Naive B cell (primary cell): Measurements from ENCODE around the gene SH3BP5. TPM values are rescaled to one million over a fixed set of nuclear protein-coding genes. Genes with fewer than 3 reads are reported as not detected.

Experiments
- ATAC-seq, 2 donors: fragments of 150-1000 bp; cut with Tn5 transposase; 2 replicates each; pipeline ENCODE4 v1.10.0; 2021; ENCODE audit warnings: low read depth in 2 of 2, mild to moderate bottlenecking in 2 of 2, moderate library complexity in 2 of 2
- DNase-seq: peaks from one replicate; pipeline ENCODE4 v3.0.0; 2022
- H3K27ac Mint-ChIP-seq, 6 donors: one replicate each; pipeline ENCODE4 v1.8.0; 2020 to 2022; ENCODE audit warnings: mild to moderate bottlenecking in 6 of 6, mixed read lengths in 6 of 6, moderate library complexity in 5 of 6, inconsistent platforms in 2 of 6
- H3K27me3 Mint-ChIP-seq, 3 donors: one replicate each; pipeline ENCODE4 v1.8.0; 2021 to 2022; ENCODE audit warnings: mixed read lengths in 3 of 3, mild to moderate bottlenecking in 1 of 3
- H3K36me3 Mint-ChIP-seq, 2 donors: one replicate each; pipeline ENCODE4 v1.8.0; 2020 to 2022; ENCODE audit warnings: mixed read lengths in 2 of 2, inconsistent platforms in 1 of 2, mild to moderate bottlenecking in 1 of 2
- H3K4me1 Mint-ChIP-seq, 3 donors: one replicate each; pipeline ENCODE4 v1.8.0; 2020 to 2022; ENCODE audit warnings: mixed read lengths in 3 of 3, inconsistent platforms in 1 of 3, mild to moderate bottlenecking in 1 of 3, moderate library complexity in 1 of 3
- H3K4me3 Mint-ChIP-seq, 8 donors: one replicate each; pipeline ENCODE4 v1.8.0; 2020 to 2022; ENCODE audit warnings: mild to moderate bottlenecking in 8 of 8, mixed read lengths in 8 of 8, moderate library complexity in 8 of 8, inconsistent platforms in 2 of 8
- H3K9me3 Mint-ChIP-seq, 7 donors: one replicate each; pipeline ENCODE4 v1.8.0; 2020 to 2022; ENCODE audit warnings: mixed read lengths in 7 of 7, mild to moderate bottlenecking in 5 of 7, inconsistent platforms in 2 of 7, moderate library complexity in 1 of 7
- polyA plus RNA-seq, 6 donors: library from polyadenylated mRNA; unstranded; fragments of 300-500 nt; fragmentation: Illumina TruSeq; gene quantifications; one replicate each; pipeline ENCODE4 v1.2.3, GENCODE V29; 2021; ENCODE audit warnings: low read depth in 6 of 6

The SH3BP5 gene
- polyA plus RNA-seq, 6 donors from 2014 or later: 71.3 to 177 (median 131) TPM

DNA sequence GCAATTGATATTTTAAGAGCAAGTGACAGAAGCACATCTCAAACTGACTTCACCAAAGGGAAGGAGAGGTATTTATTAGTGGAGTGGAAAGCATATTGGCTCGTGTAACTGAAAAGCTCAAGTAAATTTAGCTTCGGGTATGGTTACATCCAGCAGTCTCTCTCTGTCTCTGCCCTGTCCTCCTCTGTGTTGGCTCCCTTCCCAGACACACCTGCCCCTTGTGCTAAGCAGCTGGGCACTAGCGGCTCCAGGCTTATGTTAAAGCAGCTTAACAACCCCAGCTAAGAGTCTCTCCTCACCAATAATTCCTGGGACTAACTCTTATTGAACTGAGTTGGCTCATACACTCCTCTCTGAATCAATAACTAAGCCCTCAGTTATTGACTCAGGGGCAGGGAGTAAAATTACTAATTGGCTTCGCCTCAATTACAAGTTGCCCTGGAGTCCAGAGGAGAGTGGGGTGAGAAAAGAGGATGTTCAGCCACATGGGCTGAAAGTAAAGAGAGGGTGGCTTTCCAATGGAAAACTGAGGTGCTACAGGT lies 12.8 kb upstream of the SH3BP5 start:
- Mint-ChIP-seq H3K4me3 (peak overlapping the region; percentile 24 to 88 (median 66)), H3K27ac (peak overlapping the region; percentile 94 to 99 (median 98)), H3K36me3 (peaks cover 0 to 3% of the 10 kb centered on the region in 2 donors), H3K4me1 (peaks cover 71 to 89% (median 83%) of the 10 kb centered on the region in 3 donors), H3K9me3 (peaks cover 0 to 14% (median 4%) of the 10 kb centered on the region in 7 donors), H3K27me3 (no peaks in the 10 kb centered on the region)
- ATAC-seq: peak; percentile 3 to 6
- no peak for DNase-seq

DNA sequence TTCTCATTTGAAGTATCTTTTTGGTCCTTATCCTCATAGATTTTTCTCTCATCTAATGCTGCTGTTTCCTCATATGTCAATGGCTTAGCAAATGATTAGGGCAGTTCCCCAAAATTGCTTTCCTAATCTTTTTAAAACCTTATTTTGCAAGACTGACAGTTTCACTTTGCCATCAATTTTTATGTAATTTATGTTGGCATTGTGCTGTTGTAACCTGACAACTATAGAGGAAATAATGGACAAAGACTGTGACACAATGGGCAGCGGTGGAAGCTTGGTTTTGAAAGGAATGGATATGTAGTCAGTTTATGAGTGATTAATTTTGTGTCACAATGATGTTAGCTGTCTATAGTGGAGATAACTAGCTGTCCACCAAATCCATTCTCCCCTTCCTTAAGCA lies 10.6 kb upstream of the SH3BP5 start:
- Mint-ChIP-seq H3K27me3 (no peaks in the 10 kb centered on the region), H3K9me3 (peaks cover 0 to 5% (median 0%) of the 10 kb centered on the region in 7 donors), H3K4me3 (peak overlapping the region in 1 of 8 donors; percentile 66), H3K4me1 (peaks cover 77 to 92% (median 91%) of the 10 kb centered on the region in 3 donors), H3K36me3 (no peaks in the 10 kb centered on the region), H3K27ac (peak overlapping the region in 2 of 6 donors; percentile 87 to 98)
- DNase-seq (no peak), ATAC-seq (no peak)

DNA sequence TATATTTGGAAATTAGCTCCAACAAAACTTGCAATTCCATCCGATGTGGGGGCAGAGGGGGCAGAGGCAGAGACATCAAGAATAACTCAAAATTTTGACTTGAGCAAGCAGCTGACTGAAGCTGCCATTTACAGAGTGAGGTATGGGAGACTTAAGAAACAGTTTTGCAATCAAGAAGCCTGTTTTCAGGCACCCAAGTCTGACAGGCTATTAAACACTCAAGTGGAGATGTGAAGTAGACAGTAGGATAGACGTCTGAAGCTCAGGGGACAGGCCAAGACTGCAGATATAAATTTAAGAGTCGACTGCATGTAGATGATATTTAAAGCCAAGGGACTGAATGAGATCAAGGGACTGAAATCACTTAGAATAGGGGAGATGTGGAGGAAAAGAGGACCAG lies 9.9 kb upstream of the SH3BP5 start:
- Mint-ChIP-seq H3K4me3 (peak overlapping the region in 1 of 8 donors; percentile 10), H3K27me3 (no peaks in the 10 kb centered on the region), H3K4me1 (peaks cover 72 to 87% (median 84%) of the 10 kb centered on the region in 3 donors), H3K9me3 (peaks cover 0 to 5% (median 0%) of the 10 kb centered on the region in 7 donors), H3K36me3 (no peaks in the 10 kb centered on the region), H3K27ac (peak overlapping the region; percentile 52 to 98 (median 80))
- no peak for DNase-seq
- ATAC-seq: no peak

DNA sequence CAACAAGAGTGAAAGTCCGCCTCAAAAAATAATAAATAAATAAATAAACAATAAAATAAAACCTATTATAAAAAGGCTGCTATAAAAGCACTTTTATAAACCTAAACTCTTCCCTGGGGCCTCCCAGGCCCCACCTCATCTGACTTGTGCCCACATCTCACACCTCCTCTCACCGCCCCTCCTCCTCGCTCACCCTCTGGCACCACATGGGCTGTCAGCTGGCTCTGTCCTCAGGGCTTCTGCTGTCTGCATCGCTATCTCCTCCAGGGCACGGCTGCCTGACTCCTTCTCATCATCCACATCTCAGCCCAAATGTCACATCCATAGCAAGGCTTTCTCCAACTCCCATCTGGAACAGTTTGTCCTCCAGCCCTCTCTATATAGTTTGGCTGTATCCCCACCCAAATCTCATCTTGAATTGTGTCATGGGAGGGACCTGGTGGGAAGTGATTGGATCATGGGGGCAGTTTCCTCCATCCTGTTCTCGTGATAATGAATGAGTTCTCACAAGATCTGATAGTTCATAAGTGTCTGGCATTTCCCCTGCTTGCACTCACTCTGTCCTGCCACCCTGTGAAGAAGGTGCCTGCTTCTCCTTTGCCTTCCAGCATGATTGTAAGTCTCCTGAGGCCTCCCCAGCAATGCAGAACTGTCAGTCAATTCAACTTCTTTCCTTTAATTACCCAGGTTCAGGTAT lies 8.8 kb upstream of the SH3BP5 start:
- H3K9me3 Mint-ChIP-seq: peaks cover 0 to 5% (median 0%) of the 10 kb centered on the region in 7 donors
- no peaks in the 10 kb centered on the region for H3K36me3 Mint-ChIP-seq
- DNase-seq: no peak
- no peaks in the 10 kb centered on the region for H3K27me3 Mint-ChIP-seq
- peaks cover 66 to 82% (median 79%) of the 10 kb centered on the region in 3 donors for H3K4me1 Mint-ChIP-seq
- H3K27ac Mint-ChIP-seq: peak overlapping the region; percentile 3 to 98 (median 86)
- no peak for ATAC-seq
- peak overlapping the region; percentile 0 to 79 (median 47) for H3K4me3 Mint-ChIP-seq

DNA sequence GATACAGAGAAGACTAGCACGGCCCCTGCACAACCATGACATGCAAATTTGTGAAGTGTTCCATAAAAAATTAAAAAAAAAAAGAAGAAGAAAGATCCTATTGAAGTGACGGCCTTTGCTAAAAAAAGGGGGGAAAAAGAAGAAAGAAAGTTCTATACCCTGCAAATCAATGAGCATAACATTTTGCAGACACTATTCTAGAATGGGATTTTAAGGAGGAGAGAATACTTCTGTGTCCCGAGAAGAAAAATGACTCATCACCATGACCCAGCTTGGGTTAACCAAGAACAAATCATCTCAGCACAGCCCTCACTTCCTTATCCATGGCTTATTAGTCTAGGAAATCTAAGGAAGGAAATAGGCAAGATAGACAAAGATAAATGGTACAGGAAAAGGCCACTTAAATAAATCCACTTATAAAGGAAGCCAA lies 7.4 kb upstream of the SH3BP5 start:
- DNase-seq (no peak), ATAC-seq (no peak)
- no peaks in the 10 kb centered on the region for H3K27me3 Mint-ChIP-seq
- H3K9me3 Mint-ChIP-seq: peaks cover 0 to 5% (median 0%) of the 10 kb centered on the region in 7 donors
- peak overlapping the region; percentile 23 to 75 (median 62) for H3K4me3 Mint-ChIP-seq
- H3K27ac Mint-ChIP-seq: peak overlapping the region in 2 of 6 donors; percentile 28 to 82
- peaks cover 58 to 74% (median 71%) of the 10 kb centered on the region in 3 donors for H3K4me1 Mint-ChIP-seq
- H3K36me3 Mint-ChIP-seq: no peaks in the 10 kb centered on the region

DNA sequence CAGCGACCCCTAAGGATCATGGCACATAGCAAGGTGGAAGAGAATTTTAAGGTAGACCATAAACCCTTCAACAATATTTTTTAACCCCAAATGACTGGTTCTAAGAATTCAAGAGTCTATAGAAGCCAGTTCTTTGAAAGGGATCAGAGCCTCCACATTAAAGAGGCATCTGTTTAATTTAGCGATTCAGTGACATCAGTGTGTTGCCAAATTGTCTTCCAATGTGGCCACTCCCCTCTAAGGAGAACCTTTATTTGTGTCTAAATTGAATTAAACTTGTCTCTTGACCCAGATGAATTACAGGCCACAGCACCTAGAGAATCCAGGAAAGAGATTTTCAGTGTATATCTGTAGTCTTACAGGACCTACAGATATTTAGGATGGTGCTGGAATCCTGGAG lies 6.6 kb upstream of the SH3BP5 start:
- Mint-ChIP-seq H3K27ac (peak overlapping the region in 5 of 6 donors; percentile 36 to 80 (median 63)), H3K4me1 (peaks cover 50 to 69% (median 63%) of the 10 kb centered on the region in 3 donors)

DNA sequence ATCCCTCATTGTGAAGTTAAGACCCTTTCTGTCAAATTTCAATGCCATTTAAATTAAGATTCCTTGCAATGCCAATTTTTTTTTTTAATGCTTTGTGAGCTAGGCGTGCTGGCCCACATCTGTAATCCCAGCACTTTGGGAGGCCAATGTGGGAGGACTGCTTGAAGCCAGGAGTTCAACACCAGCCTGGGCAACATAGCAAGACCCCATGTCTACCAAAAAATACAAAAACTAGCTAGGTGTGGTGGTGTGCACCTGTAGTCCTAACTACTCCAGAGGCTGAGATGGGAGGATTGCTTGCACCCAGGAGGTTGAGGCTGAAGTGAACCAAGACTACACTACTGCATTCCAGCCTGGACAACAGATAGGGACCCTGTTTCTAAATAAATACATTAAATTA lies 5.6 kb upstream of the SH3BP5 start:
- H3K4me1 Mint-ChIP-seq: peaks cover 44 to 70% (median 57%) of the 10 kb centered on the region in 3 donors
- peaks cover 0 to 5% (median 0%) of the 10 kb centered on the region in 7 donors for H3K9me3 Mint-ChIP-seq
- DNase-seq: no peak
- no peaks in the 10 kb centered on the region for H3K27me3 Mint-ChIP-seq
- no peak overlapping the region for H3K27ac Mint-ChIP-seq
- no peak for ATAC-seq
- no peaks in the 10 kb centered on the region for H3K36me3 Mint-ChIP-seq
- H3K4me3 Mint-ChIP-seq: peak overlapping the region in 3 of 8 donors; percentile 5 to 59 (median 47)

More for the DNA sequence above, 6.6 kb upstream of the SH3BP5 start:
- Mint-ChIP-seq H3K36me3 (no peaks in the 10 kb centered on the region), H3K9me3 (peaks cover 0 to 5% (median 0%) of the 10 kb centered on the region in 7 donors), H3K4me3 (peak overlapping the region; percentile 31 to 83 (median 56)), H3K27me3 (no peaks in the 10 kb centered on the region)
- no peak for ATAC-seq
- DNase-seq: no peak

DNA sequence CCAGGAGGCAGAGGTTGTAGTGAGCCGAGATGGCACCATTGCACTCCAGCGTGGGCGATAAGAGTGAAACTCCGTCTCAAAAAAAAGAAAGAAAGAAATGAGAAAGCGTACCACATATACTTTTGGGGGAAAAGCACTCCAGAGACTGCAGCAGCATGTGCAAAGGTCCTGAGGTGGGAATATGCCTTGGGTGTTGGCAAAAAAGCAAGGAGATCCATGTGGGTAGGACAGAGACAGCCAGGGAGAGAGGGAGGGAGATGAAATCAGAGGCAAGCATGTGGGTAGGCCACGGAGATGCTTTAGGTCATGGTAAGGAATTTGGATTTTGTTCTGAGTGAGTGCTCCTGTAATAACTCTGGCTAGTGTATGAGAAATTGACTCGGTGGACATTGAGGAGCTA lies 3.7 kb upstream of the SH3BP5 start:
- Mint-ChIP-seq H3K27me3 (no peaks in the 10 kb centered on the region), H3K4me1 (peaks cover 38 to 65% (median 51%) of the 10 kb centered on the region in 3 donors), H3K9me3 (no peaks in the 10 kb centered on the region), H3K27ac (peak overlapping the region in 1 of 6 donors; percentile 44), H3K4me3 (peak overlapping the region in 3 of 8 donors; percentile 23 to 70 (median 48)), H3K36me3 (no peaks in the 10 kb centered on the region)
- ATAC-seq: no peak
- DNase-seq: no peak

DNA sequence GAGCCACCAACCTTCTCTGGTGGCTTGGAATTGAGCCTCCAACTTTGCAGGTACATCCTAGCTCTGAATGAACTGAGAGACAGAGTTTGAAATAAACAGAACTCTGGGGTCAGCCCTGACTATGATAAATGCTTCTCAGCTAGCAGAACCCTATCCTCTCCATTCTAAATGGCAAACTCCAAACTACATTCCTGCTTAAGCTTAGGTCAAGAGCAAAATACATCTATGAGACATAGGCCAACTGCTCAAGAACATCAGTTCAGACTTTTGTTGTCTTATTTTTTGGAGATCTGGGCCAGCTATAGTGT lies 1.5 kb upstream of the SH3BP5 start:
- Mint-ChIP-seq H3K36me3 (peaks cover 8% of the 10 kb centered on the region in 2 donors), H3K9me3 (no peaks in the 10 kb centered on the region), H3K4me3 (peak overlapping the region in 5 of 8 donors; percentile 25 to 99 (median 97)), H3K4me1 (peaks cover 46 to 68% (median 52%) of the 10 kb centered on the region in 3 donors), H3K27me3 (no peaks in the 10 kb centered on the region), H3K27ac (peak overlapping the region in 1 of 6 donors; percentile 26)
- no peak for DNase-seq
- no peak for ATAC-seq

DNA sequence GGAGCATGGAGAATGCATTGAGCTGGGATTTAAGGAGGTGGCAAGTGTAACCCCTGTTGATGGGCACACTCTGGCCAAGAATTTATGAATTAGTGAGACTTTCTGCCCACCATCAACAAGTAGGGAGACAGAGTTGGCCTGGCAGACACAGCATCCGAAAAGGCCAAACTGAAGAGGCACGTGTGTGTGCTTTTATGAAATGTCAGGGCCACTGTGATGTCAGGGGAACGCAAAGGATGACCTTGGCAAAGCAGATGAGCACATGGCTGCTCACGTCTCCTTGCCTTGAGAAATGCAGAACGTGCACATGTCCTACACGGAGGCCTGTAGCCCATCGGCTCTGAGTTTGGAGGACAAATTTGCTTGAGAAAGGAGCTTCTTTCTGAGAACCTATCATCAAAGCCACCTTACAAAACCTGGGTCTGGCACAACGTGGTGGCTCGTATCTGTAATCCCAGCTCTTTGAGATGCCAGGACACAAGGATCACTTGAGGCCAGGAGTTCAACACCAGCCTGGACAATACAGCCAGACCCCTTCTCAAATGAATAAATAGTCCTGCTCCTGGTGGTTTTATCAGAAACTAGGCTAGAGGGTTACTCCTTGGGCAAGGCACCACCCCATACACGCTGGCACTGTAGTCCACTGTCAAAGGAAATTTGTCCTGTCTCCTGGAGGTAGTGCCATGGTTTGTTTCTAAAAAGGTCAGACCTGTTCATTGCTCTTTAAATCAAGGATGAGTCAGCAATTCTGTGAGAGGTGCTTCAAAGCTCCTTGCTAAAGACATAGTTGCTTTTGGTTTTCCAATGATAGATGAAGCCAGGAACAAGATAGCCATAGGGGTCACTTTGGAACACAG lies 941 bp upstream of the SH3BP5 start:
- H3K27ac Mint-ChIP-seq: peak overlapping the region; percentile 89 to 99 (median 96)
- no peaks in the 10 kb centered on the region for H3K9me3 Mint-ChIP-seq
- no peak for DNase-seq
- H3K4me1 Mint-ChIP-seq: peaks cover 46 to 68% (median 52%) of the 10 kb centered on the region in 3 donors
- no peaks in the 10 kb centered on the region for H3K27me3 Mint-ChIP-seq
- peak overlapping the region; percentile 95 to 99 (median 97) for H3K4me3 Mint-ChIP-seq
- H3K36me3 Mint-ChIP-seq: peaks cover 10 to 14% of the 10 kb centered on the region in 2 donors
- ATAC-seq: no peak

DNA sequence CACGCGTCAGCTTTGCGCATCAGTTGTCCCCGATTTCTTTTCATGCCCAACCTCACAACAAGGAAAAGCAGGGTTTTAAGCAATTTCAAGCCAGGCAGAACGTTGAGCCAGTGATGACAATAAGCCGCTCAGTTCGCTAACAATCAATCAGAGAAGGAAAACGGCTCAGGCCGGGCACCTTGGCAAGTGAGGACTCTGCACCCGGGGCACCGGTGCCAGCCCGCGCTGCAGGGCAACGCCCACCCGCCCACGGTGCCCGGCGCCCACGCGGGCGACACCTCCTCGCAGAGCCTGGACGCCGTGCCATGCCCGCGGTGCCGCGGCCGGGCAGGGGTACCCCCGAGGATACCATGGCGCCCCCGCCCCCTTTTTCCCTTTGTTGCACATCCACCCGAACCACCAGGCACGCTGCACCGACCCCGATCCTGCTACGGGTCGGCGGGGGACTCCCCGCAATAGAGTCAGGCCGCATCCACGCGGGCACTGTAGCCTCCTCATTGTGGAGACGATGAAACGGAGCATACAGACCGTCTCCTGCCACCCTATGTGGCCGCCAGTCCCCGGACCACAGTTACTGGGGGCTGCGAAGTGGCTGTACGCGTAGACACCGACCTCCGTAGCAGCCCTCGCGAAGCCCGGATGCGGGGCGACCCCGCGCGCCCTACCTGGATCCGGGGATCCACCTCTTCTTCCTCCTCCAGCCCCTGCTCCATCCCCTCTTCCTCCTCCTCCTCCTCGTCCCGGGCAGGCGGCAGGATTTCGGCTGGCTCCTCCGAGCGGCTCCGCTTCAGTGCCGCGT lies 581 bp downstream of the SH3BP5 start:
- ATAC-seq (peak; percentile 56 to 63), DNase-seq (peak; percentile 57)
- Mint-ChIP-seq H3K36me3 (peaks cover 22 to 23% of the 10 kb centered on the region in 2 donors), H3K4me3 (peak overlapping the region; percentile 97 to 99 (median 98)), H3K4me1 (peaks cover 53 to 78% (median 66%) of the 10 kb centered on the region in 3 donors), H3K27me3 (no peaks in the 10 kb centered on the region), H3K27ac (peak overlapping the region; percentile 81 to 97 (median 96)), H3K9me3 (no peaks in the 10 kb centered on the region)

DNA sequence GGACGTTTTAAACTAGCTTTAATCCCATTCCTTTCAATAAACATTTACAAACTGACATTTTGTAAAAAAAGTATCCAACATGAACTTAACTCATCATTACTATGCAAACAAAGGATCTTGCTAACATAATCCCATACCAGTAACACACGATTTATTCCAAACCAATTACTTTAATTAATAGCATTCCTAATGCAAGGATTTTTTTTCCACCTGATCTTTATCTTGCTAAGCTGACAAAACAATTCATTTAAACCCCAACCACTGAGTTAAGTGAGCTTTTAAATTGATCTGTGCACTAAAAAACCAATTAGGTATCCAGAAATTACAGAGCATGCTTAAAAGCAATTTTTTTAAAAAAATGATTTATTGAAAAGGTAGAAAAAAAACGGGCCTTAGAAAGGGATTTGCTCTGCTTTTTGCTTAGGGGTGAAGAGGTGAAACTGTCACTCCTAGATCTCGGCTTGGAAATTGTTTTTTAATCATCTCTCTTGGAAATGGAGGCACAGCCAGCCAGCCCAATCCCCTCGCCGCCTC lies 1.2 kb downstream of the SH3BP5 start:
- ATAC-seq: peak in 1 of 2 donors; percentile 1
- Mint-ChIP-seq H3K9me3 (no peaks in the 10 kb centered on the region), H3K4me3 (peak overlapping the region; percentile 97 to 99 (median 98)), H3K27me3 (no peaks in the 10 kb centered on the region), H3K36me3 (peaks cover 22 to 28% of the 10 kb centered on the region in 2 donors), H3K27ac (peak overlapping the region; percentile 59 to 97 (median 91)), H3K4me1 (peaks cover 55 to 78% (median 66%) of the 10 kb centered on the region in 3 donors)
- DNase-seq: no peak
